Progenitor cell of endocrine pancreas (in vitro differentiated cells): ENCODE data around the gene VWA1. TPM values are rescaled to one million over a fixed set of nuclear protein-coding genes. Genes with fewer than 3 reads are reported as not detected.
"Not testable (repeated sequence)": the region's sequence is repeated elsewhere in the genome, so short reads cannot be mapped to it uniquely, and the experiment has no call there.

Experiments used
- DNase-seq: peaks from one replicate; pipeline ENCODE4 v3.0.0; 2021; ENCODE audit warnings: low spot score; ENCODE audit not compliant: unreplicated experiment
- H3K27ac Mint-ChIP-seq: 2 replicates; pipeline ENCODE4 v1.8.0; 2021; ENCODE audit warnings: mild to moderate bottlenecking, moderate library complexity, mixed read lengths
- H3K27me3 Mint-ChIP-seq: 2 replicates; pipeline ENCODE4 v1.8.0; 2021; ENCODE audit warnings: mixed read lengths
- H3K36me3 Mint-ChIP-seq: 2 replicates; pipeline ENCODE4 v1.8.0; 2022; ENCODE audit warnings: mixed read lengths; ENCODE audit not compliant: insufficient read depth
- H3K4me1 Mint-ChIP-seq: 2 replicates; pipeline ENCODE4 v1.8.0; 2021; ENCODE audit warnings: low read depth, mixed read lengths
- H3K4me3 Mint-ChIP-seq: 2 replicates; pipeline ENCODE4 v1.8.0; 2021; ENCODE audit warnings: low read depth, mild to moderate bottlenecking, moderate library complexity, mixed read lengths
- H3K9me3 Mint-ChIP-seq: 2 replicates; pipeline ENCODE4 v1.8.0; 2021; ENCODE audit warnings: low read depth, mixed read lengths
- total RNA-seq: library from RNA; stranded (reverse); gene quantifications from 2 replicates; pipeline ENCODE4 v1.2.1, GENCODE V29; 2021
- TF ChIP-seq, protein P1 (sequence below): fragments of 200-600 bp; sonication (generic); IDR thresholded peaks from one replicate; pipeline ENCODE4 v1.5.0; 2021; ENCODE audit warnings: antibody characterized with exemption, mild to moderate bottlenecking; ENCODE audit not compliant: unreplicated experiment

The VWA1 gene
- total RNA-seq, 1 donor from 2014 or later = 36.8 TPM

DNA sequence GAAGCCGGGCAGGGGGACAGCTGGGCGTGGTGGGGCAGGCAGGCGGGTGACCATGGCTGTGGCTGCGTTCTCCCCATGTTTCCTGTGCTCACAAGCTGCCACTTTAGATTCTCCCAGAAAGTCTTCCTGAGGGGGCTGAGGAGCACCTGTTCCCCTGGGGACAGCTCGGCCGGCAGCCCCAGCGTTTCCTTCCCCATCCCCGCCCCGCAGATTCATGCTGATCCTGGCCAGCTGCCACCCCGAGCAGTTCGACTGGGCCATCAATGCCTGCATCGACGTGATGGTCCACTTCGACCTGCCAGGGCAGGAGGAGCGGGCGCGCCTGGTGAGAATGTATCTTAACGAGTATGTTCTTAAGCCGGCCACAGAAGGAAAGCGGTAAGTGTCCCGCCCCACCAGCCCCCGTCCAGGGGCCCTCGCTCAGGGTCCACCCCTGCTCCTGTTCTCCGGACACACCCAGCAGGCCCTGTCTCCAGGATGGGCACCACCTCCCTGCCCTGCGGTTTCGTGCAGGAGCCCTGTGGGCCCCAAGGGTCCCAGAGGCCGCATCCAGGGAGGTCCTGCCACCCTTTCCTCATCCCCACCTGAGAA, 25.1 kb downstream of the VWA1 start:
- Mint-ChIP-seq H3K9me3 (no peaks in the 10 kb centered on the region), H3K36me3 (no peaks in the 10 kb centered on the region), H3K4me1 (no peaks in the 10 kb centered on the region), H3K27me3 (no peaks in the 10 kb centered on the region), H3K27ac (no peak overlapping the region), H3K4me3 (no peak overlapping the region)
- no peak for DNase-seq
- TF ChIP-seq, protein P1, sequence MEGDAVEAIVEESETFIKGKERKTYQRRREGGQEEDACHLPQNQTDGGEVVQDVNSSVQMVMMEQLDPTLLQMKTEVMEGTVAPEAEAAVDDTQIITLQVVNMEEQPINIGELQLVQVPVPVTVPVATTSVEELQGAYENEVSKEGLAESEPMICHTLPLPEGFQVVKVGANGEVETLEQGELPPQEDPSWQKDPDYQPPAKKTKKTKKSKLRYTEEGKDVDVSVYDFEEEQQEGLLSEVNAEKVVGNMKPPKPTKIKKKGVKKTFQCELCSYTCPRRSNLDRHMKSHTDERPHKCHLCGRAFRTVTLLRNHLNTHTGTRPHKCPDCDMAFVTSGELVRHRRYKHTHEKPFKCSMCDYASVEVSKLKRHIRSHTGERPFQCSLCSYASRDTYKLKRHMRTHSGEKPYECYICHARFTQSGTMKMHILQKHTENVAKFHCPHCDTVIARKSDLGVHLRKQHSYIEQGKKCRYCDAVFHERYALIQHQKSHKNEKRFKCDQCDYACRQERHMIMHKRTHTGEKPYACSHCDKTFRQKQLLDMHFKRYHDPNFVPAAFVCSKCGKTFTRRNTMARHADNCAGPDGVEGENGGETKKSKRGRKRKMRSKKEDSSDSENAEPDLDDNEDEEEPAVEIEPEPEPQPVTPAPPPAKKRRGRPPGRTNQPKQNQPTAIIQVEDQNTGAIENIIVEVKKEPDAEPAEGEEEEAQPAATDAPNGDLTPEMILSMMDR = no peak

DNA sequence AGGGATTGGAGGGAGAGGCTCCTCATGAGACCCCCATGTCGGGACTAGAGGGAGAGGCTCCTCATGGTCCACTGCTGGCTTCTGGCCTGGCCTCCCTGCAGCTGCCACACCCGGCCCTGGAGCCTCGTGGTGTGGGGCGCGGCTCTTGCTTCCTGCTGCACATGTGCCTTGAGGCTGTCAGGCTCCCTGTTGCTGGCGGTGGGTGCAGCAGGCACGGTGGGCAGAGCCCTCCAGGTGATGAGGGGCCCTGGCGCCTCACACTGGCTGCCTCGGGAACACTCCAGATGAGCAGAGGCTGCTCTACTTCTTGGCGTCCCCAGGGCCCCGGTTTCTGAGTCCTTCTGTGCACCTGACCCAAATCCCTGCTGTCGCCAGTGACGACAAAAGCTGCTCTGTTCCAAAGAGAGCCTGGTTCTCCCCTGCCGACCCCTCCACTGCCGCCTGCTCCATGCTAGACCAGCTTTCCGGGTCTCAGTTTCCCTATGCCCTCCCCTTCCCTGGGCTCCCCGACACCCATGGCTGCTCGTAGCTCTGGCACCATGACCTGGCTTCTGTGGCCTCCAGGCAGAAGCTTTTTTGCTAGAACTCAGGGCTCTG, 26.3 kb downstream of the VWA1 start:
- Mint-ChIP-seq H3K9me3 (no peaks in the 10 kb centered on the region), H3K27me3 (peaks cover 2% of the 10 kb centered on the region), H3K4me3 (no peak overlapping the region), H3K27ac (no peak overlapping the region), H3K4me1 (no peaks in the 10 kb centered on the region), H3K36me3 (no peaks in the 10 kb centered on the region)
- TF ChIP-seq, protein P1 = no peak
- DNase-seq = no peak

DNA sequence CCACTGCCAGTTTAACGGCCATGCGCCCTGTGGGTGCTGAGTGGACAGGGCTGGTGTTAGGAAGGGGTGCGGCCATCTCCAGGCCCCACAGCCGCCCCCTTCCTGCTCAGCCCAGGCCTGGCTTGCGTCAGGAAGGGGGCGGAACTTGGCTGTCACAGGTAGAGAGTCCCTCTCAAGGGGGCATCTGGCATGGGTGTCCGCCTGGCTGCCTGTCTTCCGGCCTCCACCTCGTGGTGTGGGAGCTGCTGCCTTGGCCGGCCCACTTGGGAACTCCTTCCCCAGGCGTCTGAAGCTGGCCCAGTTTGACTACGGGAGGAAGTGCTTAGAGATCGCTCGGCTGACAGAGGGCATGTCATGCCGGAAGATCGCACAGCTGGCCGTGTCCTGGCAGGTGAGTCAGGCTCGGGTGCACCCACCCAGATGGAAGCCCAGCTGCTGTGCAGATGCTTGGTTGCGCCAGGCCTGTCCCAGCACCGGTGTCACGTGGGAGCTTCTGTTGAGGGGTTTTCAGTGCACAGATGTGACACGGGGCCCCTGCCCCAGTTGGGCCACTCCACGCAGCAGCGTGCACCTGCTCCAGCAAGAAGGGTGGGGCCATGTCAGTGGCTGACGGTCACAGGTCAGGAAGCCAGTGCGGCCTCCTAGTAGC, 27.0 kb downstream of the VWA1 start:
- no peaks in the 10 kb centered on the region for H3K36me3 Mint-ChIP-seq
- H3K4me1 Mint-ChIP-seq = no peaks in the 10 kb centered on the region
- H3K27me3 Mint-ChIP-seq = peaks cover 2% of the 10 kb centered on the region
- no peak overlapping the region for H3K27ac Mint-ChIP-seq
- no peaks in the 10 kb centered on the region for H3K9me3 Mint-ChIP-seq
- TF ChIP-seq, protein P1 = no peak
- DNase-seq = no peak
- H3K4me3 Mint-ChIP-seq = no peak overlapping the region

DNA sequence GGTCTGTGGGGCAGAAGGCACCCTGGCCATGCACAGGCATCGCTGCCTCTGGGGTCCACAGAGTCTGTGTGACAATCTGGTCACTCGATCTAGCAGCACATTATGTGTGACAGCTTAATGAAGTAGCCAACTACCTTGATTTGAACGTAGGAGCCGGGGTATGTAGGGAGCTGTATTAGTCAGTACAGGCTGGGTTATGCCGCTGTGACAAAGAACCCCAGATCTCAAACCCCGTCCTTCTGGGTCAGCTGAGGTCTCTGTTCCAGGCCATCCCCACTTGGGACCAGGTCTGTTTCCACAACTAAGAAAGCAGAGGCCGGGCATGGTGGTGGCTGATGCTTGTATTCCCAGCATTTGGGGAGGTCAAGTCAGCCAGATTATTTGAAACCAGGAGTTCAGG, 27.8 kb downstream of the VWA1 start:
- Mint-ChIP-seq H3K9me3 (no peaks in the 10 kb centered on the region), H3K4me3 (no peak overlapping the region), H3K4me1 (no peaks in the 10 kb centered on the region), H3K27me3 (peaks cover 2% of the 10 kb centered on the region), H3K27ac (no peak overlapping the region), H3K36me3 (no peaks in the 10 kb centered on the region)
- no peak for DNase-seq
- TF ChIP-seq, protein P1 = no peak

DNA sequence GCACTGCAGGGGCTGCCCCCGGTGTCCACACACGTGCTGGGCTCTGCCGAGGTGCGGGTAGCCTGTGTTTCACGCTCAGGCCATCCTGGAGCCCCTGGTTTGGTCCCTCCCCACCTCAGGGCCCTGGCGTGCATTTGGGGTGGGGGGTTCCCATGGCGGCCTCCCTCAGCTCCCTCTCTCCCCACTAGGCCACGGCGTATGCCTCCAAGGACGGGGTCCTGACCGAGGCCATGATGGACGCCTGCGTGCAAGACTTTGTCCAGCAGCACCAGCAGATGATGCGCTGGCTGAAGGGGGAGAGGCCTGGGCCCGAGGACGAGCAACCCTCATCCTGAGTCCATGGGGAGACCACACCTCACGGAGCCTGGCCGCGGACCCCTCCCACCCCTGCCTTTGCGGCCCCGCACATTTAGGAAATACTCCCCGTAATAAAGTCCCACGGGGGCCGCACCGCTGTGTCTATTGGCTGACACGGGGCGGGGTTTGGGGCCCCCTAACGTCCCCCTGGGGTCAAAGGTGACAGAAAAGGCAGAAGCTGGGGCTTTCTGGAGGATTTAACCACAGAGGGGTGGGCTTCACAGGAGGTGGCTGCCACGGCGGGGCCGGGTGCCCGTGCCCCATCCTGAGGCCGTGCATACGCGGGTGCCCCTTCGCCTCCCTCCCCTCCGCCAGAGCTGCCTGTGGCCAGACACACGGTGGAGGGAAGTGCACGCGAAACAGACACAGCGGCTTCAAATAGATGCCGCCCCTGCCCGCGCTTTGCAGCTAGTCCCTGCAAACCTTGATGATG, 32.9 kb downstream of the VWA1 start:
- H3K27me3 Mint-ChIP-seq, H3K4me3 Mint-ChIP-seq, H3K36me3 Mint-ChIP-seq, H3K9me3 Mint-ChIP-seq, H3K27ac Mint-ChIP-seq, DNase-seq: not testable (repeated sequence)
- peaks cover 19% of the 10 kb centered on the region for H3K4me1 Mint-ChIP-seq
